Loucy (cell line): ENCODE data around the gene ELOVL6.

ENCODE experiments used
- H2AFZ ChIP-seq: fragments of 200-600 bp; sonication (generic); 2 replicates; pipeline ENCODE4 v1.6.0; 2016; ENCODE audit warnings: antibody characterized with exemption, mild to moderate bottlenecking, low read length, moderate library complexity
- H3F3A ChIP-seq: fragments of 200-600 bp; 2 replicates; pipeline ENCODE4 v1.6.0; 2016; ENCODE audit warnings: antibody characterized with exemption, low read depth, mild to moderate bottlenecking
- H3K27me3 ChIP-seq: fragments of 200-600 bp; sonication (generic); 2 replicates; pipeline ENCODE4 v1.6.1; 2014; ENCODE audit warnings: low read length, mild to moderate bottlenecking; ENCODE audit not compliant: insufficient read depth, poor library complexity, severe bottlenecking
- H3K36me3 ChIP-seq: fragments of 200-600 bp; sonication (generic); 2 replicates; pipeline ENCODE4 v1.6.1; 2016; ENCODE audit warnings: low read length; ENCODE audit not compliant: insufficient read depth
- H3K4me1 ChIP-seq: fragments of 200-600 bp; sonication (generic); 2 replicates; pipeline ENCODE4 v1.5.1; 2014; ENCODE audit warnings: low read length, mild to moderate bottlenecking; ENCODE audit not compliant: insufficient read depth, poor library complexity, severe bottlenecking
- H3K4me2 ChIP-seq: fragments of 200-600 bp; sonication (generic); 2 replicates; pipeline ENCODE4 v1.6.0; 2014; ENCODE audit warnings: antibody characterized with exemption, low read length, low read depth, mild to moderate bottlenecking; ENCODE audit not compliant: poor library complexity, severe bottlenecking
- H3K4me3 ChIP-seq: fragments of 200-600 bp; sonication (generic); 2 replicates; pipeline ENCODE4 v1.5.1; 2014; ENCODE audit warnings: low read length, mild to moderate bottlenecking, mixed read lengths; ENCODE audit not compliant: poor library complexity, severe bottlenecking
- H3K79me2 ChIP-seq: fragments of 200-600 bp; sonication (generic); 2 replicates; pipeline ENCODE4 v1.6.1; 2014; ENCODE audit warnings: low read length; ENCODE audit not compliant: insufficient read depth
- H3K9ac ChIP-seq: fragments of 200-600 bp; sonication (generic); 2 replicates; pipeline ENCODE4 v1.6.0; 2014; ENCODE audit warnings: mild to moderate bottlenecking, low read depth, low read length, moderate library complexity; ENCODE audit not compliant: poor library complexity, severe bottlenecking
- H3K9me2 ChIP-seq: fragments of 200-600 bp; sonication (generic); replicated peaks from 2 replicates; pipeline ENCODE4 v1.6.1; 2016; ENCODE audit warnings: low read depth, low read length, mixed read lengths
- H3K9me3 ChIP-seq: fragments of 200-600 bp; sonication (generic); 2 replicates; pipeline ENCODE4 v1.6.1; 2014; ENCODE audit warnings: mild to moderate bottlenecking, antibody characterized with exemption, low read length, low read depth; ENCODE audit not compliant: insufficient read depth
- H4K20me1 ChIP-seq: fragments of 200-600 bp; sonication (generic); 2 replicates; pipeline ENCODE4 v1.6.0; 2014; ENCODE audit warnings: antibody characterized with exemption, low read length, mild to moderate bottlenecking; ENCODE audit not compliant: insufficient read depth, poor library complexity, severe bottlenecking
- CTCF ChIP-seq: fragments of 200-600 bp; sonication (generic); conservative IDR thresholded peaks from 2 replicates; pipeline ENCODE4 v1.5.1; 2014; ENCODE audit warnings: mild to moderate bottlenecking, antibody characterized with exemption, low read length
- EZH2phosphoT487 ChIP-seq: fragments of 200-600 bp; IDR thresholded peaks from 2 replicates; pipeline ENCODE4 v1.6.1; 2018; ENCODE audit warnings: antibody characterized with exemption, mild to moderate bottlenecking, moderate library complexity, borderline replicate concordance

Gene ELOVL6

DNA sequence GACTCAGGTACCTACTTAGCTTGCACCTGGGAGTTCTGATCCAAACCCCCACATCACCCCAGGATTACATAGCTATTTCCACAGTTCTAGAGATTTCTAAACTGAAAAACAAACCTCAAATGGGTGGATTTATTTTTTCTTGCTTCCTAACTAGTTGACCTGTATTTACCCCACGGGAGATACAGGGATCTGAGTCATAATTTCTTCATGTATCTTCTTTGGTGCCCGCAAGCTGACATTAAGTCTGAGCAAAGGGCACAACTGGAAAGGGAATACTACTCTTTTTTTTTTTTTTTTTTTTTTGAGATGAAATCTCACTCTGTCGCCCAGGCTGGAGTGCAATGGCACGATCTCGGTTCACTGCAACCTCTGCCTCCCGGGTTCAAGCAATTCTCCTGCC lies 10.0 kb upstream of the ELOVL6 start:
- Histone ChIP-seq H2AFZ (no peak overlapping the region), H3K36me3 (no peaks in the 10 kb centered on the region), H3K4me1 (no peaks in the 10 kb centered on the region), H3K27me3 (no peaks in the 10 kb centered on the region), H3K9me2 (no peaks in the 10 kb centered on the region), H4K20me1 (no peaks in the 10 kb centered on the region), H3K79me2 (no peaks in the 10 kb centered on the region), H3K4me3 (no peak overlapping the region), H3K4me2 (no peak overlapping the region), H3K9ac (no peak overlapping the region), H3F3A (no peaks in the 10 kb centered on the region), H3K9me3 (no peaks in the 10 kb centered on the region)
- TF ChIP-seq CTCF: no peak
- TF ChIP-seq EZH2phosphoT487: no peak

- no peaks in the 10 kb centered on the region for H3K27me3 ChIP-seq
- no peaks in the 10 kb centered on the region for H3K9me2 ChIP-seq
- no peaks in the 10 kb centered on the region for H3F3A ChIP-seq
- H4K20me1 ChIP-seq: no peaks in the 10 kb centered on the region
- no peak overlapping the region for H3K4me3 ChIP-seq
- no peaks in the 10 kb centered on the region for H3K4me1 ChIP-seq
- no peak overlapping the region for H3K4me2 ChIP-seq
- no peaks in the 10 kb centered on the region for H3K9me3 ChIP-seq
- TF ChIP-seq CTCF (no peak), EZH2phosphoT487 (no peak)
- no peaks in the 10 kb centered on the region for H3K79me2 ChIP-seq
- no peak overlapping the region for H3K9ac ChIP-seq
- no peaks in the 10 kb centered on the region for H3K36me3 ChIP-seq
- H2AFZ ChIP-seq: no peak overlapping the region
Measured at GRCh38 chr4:110207233-110207632, 8.8 kb upstream of the ELOVL6 start.

DNA sequence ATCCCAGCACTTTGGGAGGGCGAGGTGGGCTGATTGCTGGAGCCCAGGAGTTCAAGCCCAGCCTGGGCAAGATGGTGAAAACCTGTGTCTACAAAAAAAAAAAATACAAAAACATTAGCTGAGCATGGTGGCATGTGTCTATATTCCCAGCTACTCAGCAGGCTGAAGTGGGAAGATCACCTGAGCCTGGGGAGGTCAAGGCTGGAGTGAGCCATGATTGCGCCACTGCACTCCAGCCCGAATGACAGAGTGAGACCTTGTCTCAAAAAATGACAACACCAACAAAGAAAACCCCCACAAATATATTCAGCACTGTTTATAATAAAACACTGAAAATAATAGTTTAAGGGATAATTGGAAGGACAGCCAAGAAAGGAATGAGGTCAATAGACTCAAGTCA lies 3.6 kb upstream of the ELOVL6 start:
- no peak overlapping the region for H3K4me2 ChIP-seq
- no peaks in the 10 kb centered on the region for H3K9me2 ChIP-seq
- H4K20me1 ChIP-seq: no peaks in the 10 kb centered on the region
- peaks cover 3% of the 10 kb centered on the region for H3K27me3 ChIP-seq
- H3K9me3 ChIP-seq: no peaks in the 10 kb centered on the region
- H3K9ac ChIP-seq: no peak overlapping the region
- no peak overlapping the region for H3K4me3 ChIP-seq
- TF ChIP-seq CTCF: no peak
- no peak for TF ChIP-seq EZH2phosphoT487
- H3F3A ChIP-seq: no peaks in the 10 kb centered on the region
- H3K4me1 ChIP-seq: peaks cover 4% of the 10 kb centered on the region
- H3K79me2 ChIP-seq: peaks cover 17% of the 10 kb centered on the region
- no peaks in the 10 kb centered on the region for H3K36me3 ChIP-seq
- no peak overlapping the region for H2AFZ ChIP-seq
